Activated naive CD4-positive, alpha-beta T cell treated with Interleukin-2 at 50 U/mL for 16 hours (primary cell): ENCODE measurements around the gene GRXCR2.
"Not testable (repeated sequence)": the region's sequence is repeated elsewhere in the genome, so short reads cannot be mapped to it uniquely, and the experiment has no call there.

Experiments used
- DNase-seq: peaks from one replicate; pipeline ENCODE4 v3.0.0-alpha.2; 2020

The GRXCR2 gene

GRCh38 chr5:145874765-145875164 is 2.0 kb upstream of the GRXCR2 start:
- DNase-seq: no peak

- DNase-seq: no peak
These were observed 328 bp downstream of the GRXCR2 start for GRCh38 chr5:145872486-145872885.

GRCh38 chr5:145869753-145870152 is 3.1 kb downstream of the GRXCR2 start:
- DNase-seq: no peak

- DNase-seq: no peak
These were observed 5.0 kb downstream of the GRXCR2 start for GRCh38 chr5:145867806-145868205.

GRCh38 chr5:145864432-145864831 is 8.4 kb downstream of the GRXCR2 start:
- not testable (repeated sequence) for DNase-seq

- no peak for DNase-seq
These were observed 9.8 kb downstream of the GRXCR2 start for GRCh38 chr5:145863003-145863402.

GRCh38 chr5:145859897-145860296 is 12.9 kb downstream of the GRXCR2 start:
- DNase-seq: no peak

- no peak for DNase-seq
These were observed 13.4 kb downstream of the GRXCR2 start for GRCh38 chr5:145859453-145859852.

- no peak for DNase-seq
These were observed 13.9 kb downstream of the GRXCR2 start for GRCh38 chr5:145858959-145859358.

GRCh38 chr5:145856285-145856818 is 16.5 kb downstream of the GRXCR2 start:
- DNase-seq: no peak

GRCh38 chr5:145855763-145856267 is 17.0 kb downstream of the GRXCR2 start:
- no peak for DNase-seq

- DNase-seq: no peak
These were observed 18.1 kb downstream of the GRXCR2 start for GRCh38 chr5:145854651-145855258.

- no peak for DNase-seq
These were observed 18.9 kb downstream of the GRXCR2 start for GRCh38 chr5:145853781-145854376.

GRCh38 chr5:145852990-145853389 is 19.8 kb downstream of the GRXCR2 start:
- no peak for DNase-seq

GRCh38 chr5:145848854-145849253 is 24.0 kb downstream of the GRXCR2 start:
- DNase-seq: no peak

- DNase-seq: no peak
These were observed 25.0 kb downstream of the GRXCR2 start for GRCh38 chr5:145847499-145848497.

- no peak for DNase-seq
These were observed 26.7 kb downstream of the GRXCR2 start for GRCh38 chr5:145846081-145846480.

GRCh38 chr5:145841299-145841698 is 31.5 kb downstream of the GRXCR2 start:
- DNase-seq: no peak

- no peak for DNase-seq
These were observed 32.2 kb downstream of the GRXCR2 start for GRCh38 chr5:145840458-145841132.

GRCh38 chr5:145838276-145838675 is 34.5 kb downstream of the GRXCR2 start:
- DNase-seq: no peak

GRCh38 chr5:145836241-145836640 is 36.6 kb downstream of the GRXCR2 start:
- DNase-seq: not testable (repeated sequence)

- DNase-seq: no peak
These were observed 37.0 kb downstream of the GRXCR2 start for GRCh38 chr5:145835848-145836239.
